ENCODE measurements around the gene ATP2B2. TPM values are rescaled to one million over a fixed set of nuclear protein-coding genes. Genes with fewer than 3 reads are reported as not detected.

ATP2B2 gene
- total and polyA plus RNA-seq, 9 of the 15 experiments (the other 6 are each of a cell fraction or from before 2014, with no cell fraction given), result 0.06 TPM; not detected in 8

- peaks cover 91% of the 10 kb centered on the region for H3K36me3 ChIP-seq (ENCODE audit: control insufficient read depth, insufficient read depth, low read length)
- intact Hi-C loops (cut with micrococcal nuclease) (no loop called here), in situ Hi-C loops (cut with MboI) (no loop called here)
- H3K9me1 ChIP-seq (ENCODE audit: control insufficient read depth, insufficient read depth, low read length), result no peaks in the 10 kb centered on the region
- no peak overlapping the region for H3K4me3 ChIP-seq
- H2AFZ ChIP-seq (ENCODE audit: low read depth, low read length), result no peak overlapping the region
- H4K20me1 ChIP-seq (replicated peaks; ENCODE audit: control insufficient read depth, insufficient read depth, low read length), result no peaks in the 10 kb centered on the region; the same call in 1 of the 2 replicates
- POLR2A ChIA-PET, result interaction anchor here (0.6 kb wide), 2 partner anchors 24 to 197 kb away, joined by 3 read pairs; no protein-coding TSS in a partner anchor
- ATAC-seq (no peak), FAIRE-seq (no peak), DNase-seq (ENCODE audit: extremely low read depth in 1 of 4, low spot score in 3 of 4) (no peak)
- no peaks in the 10 kb centered on the region for H3K27me3 ChIP-seq (ENCODE audit: control insufficient read depth in 2 of 2, insufficient read depth in 2 of 2, low read length in 2 of 2)
- TF ChIP-seq POLR3G (IDR thresholded peaks at IDR 0.05; ENCODE audit: extremely low read depth, insufficient read length, insufficient replicate concordance) (no peak), FOXJ2 (tag; IDR thresholded peaks at IDR 0.05) (no peak), NCOR1 (IDR thresholded peaks at IDR 0.05) (no peak), YY1 (IDR thresholded peaks at IDR 0.05; ENCODE audit: borderline replicate concordance in 1 of 3, control insufficient read depth in 1 of 3, extremely low read depth in 1 of 3, insufficient read depth in 3 of 3, insufficient read length in 1 of 3, insufficient replicate concordance in 2 of 3, low read depth in 1 of 3, low read length in 2 of 3) (no peak)
- H3K79me2 ChIP-seq (ENCODE audit: control insufficient read depth, insufficient read depth, low read length), result peaks cover 25% of the 10 kb centered on the region
- no peak overlapping the region for H3K27ac ChIP-seq (ENCODE audit: extremely low read depth, low read depth, low read length)
- CTCF ChIA-PET (ENCODE audit: low intra/inter-chr PET ratio), result no interaction called here
- peaks cover 7 to 21% of the 10 kb centered on the region in 2 experiments; a peak in 3 of 5 replicates for H3K4me1 ChIP-seq (replicated peaks in 1 of 2; ENCODE audit: control insufficient read depth in 2 of 2, insufficient read depth in 2 of 2, low read length in 2 of 2)
- BruUV-seq (replicated peaks), result no TSS peak
- no peaks in the 10 kb centered on the region for H3K9me3 ChIP-seq (replicated peaks; ENCODE audit: control insufficient read depth, insufficient read depth, low read depth, low read length)
- H3K9ac ChIP-seq (ENCODE audit: insufficient read depth in 1 of 2, low read depth in 2 of 2, low read length in 2 of 2), result no peak overlapping the region
- no peak overlapping the region for H3K4me2 ChIP-seq (ENCODE audit: insufficient read depth, low read length)
- WGBS (ENCODE audit: insufficient coverage, low coverage, missing lambda C conversion rate), result 93% methylated on average over 1 of the region's 1 CpG
Measured at GRCh38 chr3:10278501-10278900, 226.9 kb downstream of the ATP2B2 start.

GRCh38 chr3:10277115-10277625 lies 228.2 kb downstream of the ATP2B2 start:
- Histone ChIP-seq H3K27ac (ENCODE audit: extremely low read depth, low read depth, low read length) (no peak overlapping the region), H3K9me1 (ENCODE audit: control insufficient read depth, insufficient read depth, low read length) (no peaks in the 10 kb centered on the region), H3K4me3 (no peak overlapping the region), H4K20me1 (replicated peaks; ENCODE audit: control insufficient read depth, insufficient read depth, low read length) (no peaks in the 10 kb centered on the region; the same call in none of the 2 replicates), H3K79me2 (ENCODE audit: control insufficient read depth, insufficient read depth, low read length) (peaks cover 33% of the 10 kb centered on the region), H3K27me3 (ENCODE audit: control insufficient read depth in 2 of 2, insufficient read depth in 2 of 2, low read length in 2 of 2) (no peaks in the 10 kb centered on the region), H3K4me2 (ENCODE audit: insufficient read depth, low read length) (no peak overlapping the region), H3K9ac (ENCODE audit: insufficient read depth in 1 of 2, low read depth in 2 of 2, low read length in 2 of 2) (no peak overlapping the region), H3K36me3 (ENCODE audit: control insufficient read depth, insufficient read depth, low read length) (peaks cover 87% of the 10 kb centered on the region), H3K9me3 (replicated peaks; ENCODE audit: control insufficient read depth, insufficient read depth, low read depth, low read length) (no peaks in the 10 kb centered on the region), H3K4me1 (replicated peaks in 1 of 2; ENCODE audit: control insufficient read depth in 2 of 2, insufficient read depth in 2 of 2, low read length in 2 of 2) (peaks cover 7 to 29% of the 10 kb centered on the region in 2 experiments; a peak in 3 of 5 replicates), H2AFZ (ENCODE audit: low read depth, low read length) (no peak overlapping the region)
- intact Hi-C loops (cut with micrococcal nuclease), result no loop called here
- ATAC-seq (no peak), FAIRE-seq (no peak), DNase-seq (ENCODE audit: extremely low read depth in 1 of 4, low spot score in 3 of 4) (no peak)
- ChIA-PET POLR2A (interaction anchor here (1.0 to 1.1 kb wide), 2 partner anchors 9 to 11 kb away, joined by 3 to 4 read pairs; no protein-coding TSS in a partner anchor), CTCF (ENCODE audit: low intra/inter-chr PET ratio) (no interaction called here)
- in situ Hi-C loops (cut with MboI), result no loop called here
- no peak for TF ChIP-seq ZNF134 (CRISPR knock-in tag; conservative IDR thresholded peaks at IDR 0.05)
- no peak for TF ChIP-seq PRMT5 (CRISPR knock-in tag; IDR thresholded peaks at IDR 0.05)
- TF ChIP-seq E2F4 (CRISPR knock-in tag; IDR thresholded peaks at IDR 0.05; ENCODE audit: low read depth), result no peak
- 54% methylated on average over 3 of the region's 3 CpGs for WGBS (ENCODE audit: insufficient coverage, low coverage, missing lambda C conversion rate)
- BruUV-seq (replicated peaks), result no TSS peak
